Upper lobe of left lung (tissue), 6 donors: Measurements from ENCODE around the gene MAN2A2. TPM values are rescaled to one million over a fixed set of nuclear protein-coding genes. Genes with fewer than 3 reads are reported as not detected.

Experiments used
- ATAC-seq, 2 donors: fragments of 200-7000 bp; cut with Tn5 transposase; one replicate each; pipeline ENCODE4 v1.9.1; 2022; ENCODE audit warnings: mild to moderate bottlenecking in 2 of 2, moderate library complexity in 2 of 2; ENCODE audit not compliant: low FRiP score in 2 of 2
- DNase-seq, 2 donors: peaks; one replicate each; pipeline ENCODE4 v3.0.0-alpha.2; 2019 to 2020
- H3K27ac ChIP-seq, 4 donors: fragments of 200-600 bp; sonication (generic); one replicate each; pipeline ENCODE4 v1.5.1; 2016 to 2019
- H3K27me3 ChIP-seq, 4 donors: fragments of 200-600 bp; sonication (generic); one replicate each; pipeline ENCODE4 v1.5.1; 2017 to 2019
- H3K36me3 ChIP-seq, 4 donors: fragments of 200-600 bp; sonication (generic); one replicate each; pipeline ENCODE4 v1.5.1; 2016 to 2019
- H3K4me1 ChIP-seq, 4 donors: fragments of 200-600 bp; sonication (generic); one replicate each; pipeline ENCODE4 v1.5.1; 2018 to 2019
- H3K4me3 ChIP-seq, 4 donors: fragments of 200-600 bp; sonication (generic); one replicate each; pipeline ENCODE4 v1.5.1; 2017 to 2019; ENCODE audit warnings: mild to moderate bottlenecking in 2 of 4, moderate library complexity in 1 of 4
- H3K9me3 ChIP-seq, 4 donors: fragments of 200-600 bp; sonication (generic); one replicate each; pipeline ENCODE4 v1.5.1; 2018 to 2019
- EP300 ChIP-seq, 4 donors: sonication (generic); formaldehyde crosslinking; IDR thresholded peaks; one replicate each; pipeline ENCODE4 v1.5.1; 2017; ENCODE audit warnings: antibody characterized with exemption in 4 of 4, control low read depth in 2 of 4
- POLR2A ChIP-seq, 4 donors: fragments of 450-650 bp; IDR thresholded peaks; one replicate each; pipeline ENCODE4 v1.5.1; 2016 to 2017; ENCODE audit warnings: antibody characterized with exemption in 4 of 4, mild to moderate bottlenecking in 2 of 4
- POLR2AphosphoS5 ChIP-seq, 2 donors: sonication (generic); formaldehyde crosslinking; IDR thresholded peaks; one replicate each; pipeline ENCODE4 v1.5.1; 2017; ENCODE audit warnings: antibody characterized with exemption in 2 of 2
- WGBS, 2 donors: methylation state at CpG; one replicate each; pipeline ENCODE4 v1.1.5; 2017 to 2018; 5-methylcytosine and 5-hydroxymethylcytosine counted together
- total RNA-seq, 6 donors: library from RNA; depleted of rRNA in 4 of 6; stranded (reverse); fragments of >200 nt in 4 of 6; gene quantifications; one replicate each; pipeline versions ENCODE4 v1.1.0 to v1.2.1, GENCODE V29; 2016 to 2021
- TF ChIP-seq, protein P1 (sequence below), 6 experiments: fragments of 450-650 bp in 4 of 6; fragments of 200-600 bp in 2 of 6; sonication (generic) in 2 of 6; IDR thresholded peaks; one replicate each; pipeline ENCODE4 v1.5.1; 2016 to 2019; ENCODE audit warnings: antibody characterized with exemption in 6 of 6
- donor health status: DM: no; HTN: no; CAD: no; lungs with moderate emphysema.
- donor health status: DM: no; HTN: yes; CAD: no; lungs with severe emphysema.

The MAN2A2 gene
- total RNA-seq, 6 donors from 2014 or later: 36.8 to 219 (median 90.1) TPM

DNA sequence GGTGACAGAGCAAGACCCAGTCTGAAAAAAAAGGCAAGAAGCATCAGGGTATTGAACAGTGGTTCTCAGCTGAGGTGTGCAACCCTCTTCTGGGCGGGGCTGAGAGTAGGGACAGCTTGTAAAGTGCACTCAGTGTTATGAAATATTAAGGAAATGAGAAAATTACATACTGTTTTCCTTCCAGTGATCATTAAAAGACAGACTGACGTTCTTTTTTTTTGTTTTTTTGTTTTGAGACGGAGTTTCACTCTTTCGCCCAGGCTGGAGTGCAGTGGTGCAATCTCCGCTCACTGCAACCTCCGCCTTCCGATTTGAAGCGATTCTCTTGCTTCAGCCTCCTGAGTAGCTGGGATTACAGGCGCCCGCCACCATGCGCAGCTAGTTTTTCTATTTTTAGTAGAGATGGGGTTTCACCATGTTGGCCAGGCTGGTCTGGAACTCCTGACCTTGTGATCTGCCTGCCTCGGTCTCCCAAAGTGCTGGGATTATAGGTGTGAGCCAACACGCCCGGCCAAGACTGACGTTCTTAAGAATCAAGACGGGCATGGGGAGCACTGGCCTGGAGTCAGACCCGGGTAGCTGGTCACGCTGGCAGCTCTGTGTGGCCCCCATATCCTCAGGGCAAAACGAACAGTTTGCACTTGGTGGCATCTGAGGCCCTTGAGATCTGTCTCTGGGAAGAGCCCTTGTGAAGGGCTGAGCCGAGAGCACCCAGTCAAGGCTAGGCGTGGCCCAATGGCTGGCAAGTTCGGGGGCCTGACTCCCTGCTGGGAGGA lies 11.4 kb downstream of the MAN2A2 start:
- Histone ChIP-seq H3K4me1 (peaks cover 0 to 6% (median 1%) of the 10 kb centered on the region in 4 donors), H3K27ac (peak overlapping the region; percentile 60 to 87 (median 78)), H3K4me3 (no peak overlapping the region), H3K27me3 (no peaks in the 10 kb centered on the region), H3K9me3 (no peaks in the 10 kb centered on the region), H3K36me3 (peaks cover 51 to 100% (median 97%) of the 10 kb centered on the region in 4 donors)
- TF ChIP-seq POLR2A (IDR thresholded peaks at IDR 0.05) (peak in 1 of 4 donors; percentile 40), EP300 (IDR thresholded peaks at IDR 0.05) (no peak), POLR2AphosphoS5 (IDR thresholded peaks at IDR 0.05) (peak in 1 of 2 donors; percentile 21)
- DNase-seq (peak in 1 of 2 donors; percentile 48), ATAC-seq (no peak)
- WGBS, 2 donors: 81 to 87% methylated on average over 21 to 22 of the region's 22 CpGs

DNA sequence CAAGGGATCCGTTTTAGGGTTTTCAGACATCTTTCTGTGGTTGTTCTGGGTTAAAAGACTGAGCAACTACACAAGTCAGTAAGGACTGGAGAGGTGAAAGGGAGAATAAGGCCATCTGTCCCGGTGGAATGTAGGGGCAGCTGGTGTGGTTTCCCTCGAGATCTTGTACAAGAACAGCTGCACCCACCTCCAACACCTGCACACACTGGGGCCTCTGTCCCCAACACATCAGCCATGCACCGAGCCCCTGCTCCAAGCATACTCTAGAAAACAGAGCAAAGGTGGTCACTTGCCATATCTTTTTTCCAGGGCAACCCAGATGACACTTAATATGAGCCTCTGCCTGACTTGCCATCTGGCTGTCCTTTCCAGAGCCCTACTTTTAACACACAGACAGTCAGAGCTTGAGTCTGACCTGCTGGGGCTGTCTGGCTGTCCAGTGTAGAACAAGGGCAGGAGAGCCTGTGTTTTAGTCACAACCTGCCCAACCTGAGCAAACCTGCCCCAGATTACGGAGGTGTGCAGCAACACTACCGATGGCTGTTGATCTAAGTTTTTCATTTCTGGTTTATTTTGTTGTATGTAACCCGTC lies 12.2 kb downstream of the MAN2A2 start:
- Histone ChIP-seq H3K36me3 (peaks cover 50 to 100% (median 97%) of the 10 kb centered on the region in 4 donors), H3K4me1 (peaks cover 0 to 6% (median 1%) of the 10 kb centered on the region in 4 donors), H3K27ac (peak overlapping the region; percentile 54 to 87 (median 78)), H3K4me3 (no peak overlapping the region), H3K27me3 (no peaks in the 10 kb centered on the region), H3K9me3 (no peaks in the 10 kb centered on the region)
- DNase-seq: peak in 1 of 2 donors; percentile 18
- 74 to 79% methylated on average over 7 of the region's 7 CpGs for WGBS, 2 donors
- no peak for TF ChIP-seq POLR2AphosphoS5 (IDR thresholded peaks at IDR 0.05)
- TF ChIP-seq, protein P1, sequence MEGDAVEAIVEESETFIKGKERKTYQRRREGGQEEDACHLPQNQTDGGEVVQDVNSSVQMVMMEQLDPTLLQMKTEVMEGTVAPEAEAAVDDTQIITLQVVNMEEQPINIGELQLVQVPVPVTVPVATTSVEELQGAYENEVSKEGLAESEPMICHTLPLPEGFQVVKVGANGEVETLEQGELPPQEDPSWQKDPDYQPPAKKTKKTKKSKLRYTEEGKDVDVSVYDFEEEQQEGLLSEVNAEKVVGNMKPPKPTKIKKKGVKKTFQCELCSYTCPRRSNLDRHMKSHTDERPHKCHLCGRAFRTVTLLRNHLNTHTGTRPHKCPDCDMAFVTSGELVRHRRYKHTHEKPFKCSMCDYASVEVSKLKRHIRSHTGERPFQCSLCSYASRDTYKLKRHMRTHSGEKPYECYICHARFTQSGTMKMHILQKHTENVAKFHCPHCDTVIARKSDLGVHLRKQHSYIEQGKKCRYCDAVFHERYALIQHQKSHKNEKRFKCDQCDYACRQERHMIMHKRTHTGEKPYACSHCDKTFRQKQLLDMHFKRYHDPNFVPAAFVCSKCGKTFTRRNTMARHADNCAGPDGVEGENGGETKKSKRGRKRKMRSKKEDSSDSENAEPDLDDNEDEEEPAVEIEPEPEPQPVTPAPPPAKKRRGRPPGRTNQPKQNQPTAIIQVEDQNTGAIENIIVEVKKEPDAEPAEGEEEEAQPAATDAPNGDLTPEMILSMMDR (IDR thresholded peaks at IDR 0.05): no peak
- TF ChIP-seq EP300 (IDR thresholded peaks at IDR 0.05): no peak
- no peak for TF ChIP-seq POLR2A (IDR thresholded peaks at IDR 0.05)
- no peak for ATAC-seq

DNA sequence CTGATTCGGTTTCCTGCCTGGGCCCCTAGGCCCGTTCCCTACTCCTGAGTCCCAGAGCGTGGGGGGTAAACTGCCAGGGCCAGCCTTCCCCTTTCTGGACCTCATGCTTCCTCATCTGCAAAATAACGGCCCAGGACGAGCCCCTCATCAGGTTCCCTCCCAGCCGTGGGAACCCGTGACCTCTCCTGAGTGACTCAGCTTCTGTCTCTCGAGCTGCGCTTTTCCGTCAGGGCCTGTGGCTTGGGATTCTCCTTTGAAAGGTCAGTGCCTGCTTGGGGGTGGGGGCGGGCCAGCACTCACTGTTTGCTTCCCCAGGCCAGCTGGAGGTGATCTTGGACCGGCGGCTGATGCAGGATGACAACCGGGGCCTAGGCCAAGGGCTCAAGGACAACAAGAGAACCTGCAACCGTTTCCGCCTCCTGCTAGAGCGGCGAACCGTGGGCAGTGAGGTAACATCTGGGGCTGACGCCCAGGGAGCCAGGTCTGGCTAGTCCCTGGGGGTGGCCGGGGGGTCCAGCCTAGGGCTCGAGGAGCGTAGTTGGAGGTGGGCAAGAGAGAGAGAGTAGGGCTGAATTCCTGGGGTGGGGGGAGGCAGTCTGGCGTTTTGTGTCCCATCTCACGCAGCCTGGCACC lies 12.8 kb downstream of the MAN2A2 start:
- Histone ChIP-seq H3K27me3 (no peaks in the 10 kb centered on the region), H3K9me3 (no peaks in the 10 kb centered on the region), H3K36me3 (peaks cover 50 to 100% (median 96%) of the 10 kb centered on the region in 4 donors), H3K4me1 (peaks cover 0 to 6% (median 1%) of the 10 kb centered on the region in 4 donors), H3K27ac (peak overlapping the region; percentile 54 to 87 (median 78)), H3K4me3 (peak overlapping the region in 2 of 4 donors; percentile 25 to 35)
- 66 to 67% methylated on average over 20 to 24 of the region's 25 CpGs for WGBS, 2 donors
- peak in 2 of 4 donors; percentile 15 to 61 for TF ChIP-seq POLR2A (IDR thresholded peaks at IDR 0.05)
- TF ChIP-seq, protein P1 (IDR thresholded peaks at IDR 0.05): no peak
- peak in 1 of 2 donors; percentile 63 for TF ChIP-seq POLR2AphosphoS5 (IDR thresholded peaks at IDR 0.05)
- no peak for TF ChIP-seq EP300 (IDR thresholded peaks at IDR 0.05)
- DNase-seq (peak in 1 of 2 donors; percentile 89), ATAC-seq (peak; percentile 70 to 71)

DNA sequence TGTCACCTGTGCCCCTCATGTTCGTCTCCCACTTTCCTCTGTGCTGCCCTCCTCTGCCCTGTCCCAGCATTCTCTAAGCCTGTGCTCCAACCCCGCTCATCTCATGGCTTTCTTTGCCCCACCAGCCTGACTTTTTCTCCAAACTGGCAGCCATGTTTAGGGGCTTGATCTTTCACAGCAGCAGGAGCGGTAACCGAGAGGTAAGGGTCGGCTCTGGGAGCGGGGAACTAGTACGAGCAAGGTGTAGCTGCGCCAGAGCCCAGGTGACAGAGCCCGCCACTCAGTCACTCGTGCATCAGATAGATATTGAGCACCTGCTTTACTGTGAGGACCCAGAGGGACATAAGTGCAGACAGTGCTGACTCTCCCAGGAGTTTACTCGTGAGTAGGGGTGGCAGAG lies 13.4 kb downstream of the MAN2A2 start:
- Histone ChIP-seq H3K27me3 (no peaks in the 10 kb centered on the region), H3K36me3 (peaks cover 45 to 99% (median 95%) of the 10 kb centered on the region in 4 donors), H3K4me1 (peaks cover 0 to 6% (median 1%) of the 10 kb centered on the region in 4 donors), H3K9me3 (no peaks in the 10 kb centered on the region), H3K4me3 (peak overlapping the region in 2 of 4 donors; percentile 25 to 35), H3K27ac (peak overlapping the region; percentile 54 to 87 (median 78))
- DNase-seq (no peak), ATAC-seq (no peak)
- TF ChIP-seq, protein P1 (IDR thresholded peaks at IDR 0.05): no peak
- no peak for TF ChIP-seq POLR2A (IDR thresholded peaks at IDR 0.05)
- TF ChIP-seq EP300 (IDR thresholded peaks at IDR 0.05): no peak
- TF ChIP-seq POLR2AphosphoS5 (IDR thresholded peaks at IDR 0.05): no peak
- WGBS, 2 donors: 86 to 88% methylated on average over 11 of the region's 11 CpGs

DNA sequence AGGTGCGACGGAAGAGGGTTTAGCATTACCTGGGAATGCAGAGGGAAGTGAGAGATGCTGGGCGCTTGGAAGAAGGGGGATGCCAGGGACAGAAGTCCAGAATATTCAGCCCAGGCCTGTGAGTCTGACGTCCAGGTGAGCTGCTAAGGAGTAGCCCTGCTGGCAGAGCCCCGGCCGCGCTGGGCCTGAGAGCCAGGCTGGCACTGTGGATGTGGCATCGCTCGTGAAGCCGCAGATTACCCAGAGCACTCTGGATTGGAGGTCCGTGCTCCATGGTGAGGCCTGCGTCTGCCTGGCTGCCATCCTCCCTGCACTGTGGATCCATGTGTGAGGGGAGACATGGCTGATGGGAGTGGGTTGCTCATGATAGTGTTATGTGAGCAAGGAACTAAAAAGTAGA lies 14.5 kb downstream of the MAN2A2 start:
- DNase-seq: no peak
- H3K36me3 ChIP-seq: peaks cover 34 to 91% (median 84%) of the 10 kb centered on the region in 4 donors
- H3K27me3 ChIP-seq: no peaks in the 10 kb centered on the region
- no peak for TF ChIP-seq POLR2A (IDR thresholded peaks at IDR 0.05)
- H3K27ac ChIP-seq: no peak overlapping the region
- H3K9me3 ChIP-seq: no peaks in the 10 kb centered on the region
- no peak for ATAC-seq
- 91 to 98% methylated on average over 10 to 12 of the region's 12 CpGs for WGBS, 2 donors
- peaks cover 0 to 6% (median under 1%) of the 10 kb centered on the region in 4 donors for H3K4me1 ChIP-seq
- no peak overlapping the region for H3K4me3 ChIP-seq
